GM12864 (cell line): ENCODE data around the gene SCART1.

ENCODE experiments used
- DNase-seq: peaks from one replicate; pipeline ENCODE4 v3.0.0-alpha.2; 2011; ENCODE audit warnings: low read depth
- H3K4me3 ChIP-seq: 2 replicates; pipeline ENCODE4 v1.5.1; 2011; ENCODE audit warnings: mild to moderate bottlenecking, low read depth, low read length, control low read depth
- CTCF ChIP-seq: IDR thresholded peaks from 2 replicates; pipeline ENCODE4 v1.5.1; 2011; ENCODE audit warnings: low read depth, mild to moderate bottlenecking, moderate library complexity, low read length, control low read depth, inconsistent platforms; ENCODE audit errors: missing control alignments

The SCART1 gene

GRCh38 chr10:133418289-133418993 is 35.3 kb upstream of the SCART1 start:
- no peak overlapping the region for H3K4me3 ChIP-seq
- no peak for TF ChIP-seq CTCF
- DNase-seq, result no peak

- TF ChIP-seq CTCF, result no peak
- no peak for DNase-seq
- no peak overlapping the region for H3K4me3 ChIP-seq
These were observed 34.4 kb upstream of the SCART1 start for GRCh38 chr10:133419211-133419950.

DNA sequence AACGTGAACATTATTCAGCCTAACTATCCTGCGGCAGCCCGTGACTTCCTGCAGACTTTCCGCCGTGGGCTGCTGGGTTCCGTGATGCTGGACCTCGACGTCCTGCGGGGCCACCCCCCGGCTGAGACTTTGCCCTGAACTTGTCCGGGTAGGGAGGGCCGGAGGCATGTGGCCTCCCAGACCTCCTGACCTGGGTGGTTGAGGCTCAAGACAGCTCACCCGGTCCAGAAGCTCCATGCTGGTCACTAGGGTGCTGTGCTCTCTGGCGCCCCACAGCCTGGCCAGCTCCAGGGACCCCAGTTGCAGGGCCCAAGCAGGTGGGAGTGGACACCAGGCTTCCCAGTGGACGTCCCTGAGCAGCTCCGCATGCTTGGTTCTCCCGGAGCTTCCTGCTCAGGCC is 33.7 kb upstream of the SCART1 start:
- H3K4me3 ChIP-seq, result no peak overlapping the region
- no peak for DNase-seq
- TF ChIP-seq CTCF, result no peak

- no peak for TF ChIP-seq CTCF
- H3K4me3 ChIP-seq, result no peak overlapping the region
- DNase-seq, result no peak
These were observed 33.2 kb upstream of the SCART1 start for GRCh38 chr10:133420579-133420978.

- H3K4me3 ChIP-seq, result no peak overlapping the region
- DNase-seq, result no peak
- TF ChIP-seq CTCF, result no peak
These were observed 32.2 kb upstream of the SCART1 start for GRCh38 chr10:133421336-133422222.

- TF ChIP-seq CTCF, result no peak
- DNase-seq, result no peak
- no peak overlapping the region for H3K4me3 ChIP-seq
These were observed 31.4 kb upstream of the SCART1 start for GRCh38 chr10:133422223-133422806.
